Caco-2 (cell line): ENCODE measurements around the gene MAP3K7CL. TPM values are rescaled to one million over a fixed set of nuclear protein-coding genes. Genes with fewer than 3 reads are reported as not detected.

Experiments used
- BruUV-seq: library from RNA; stranded (reverse); fragments of 400-500 nt; replicated peaks from 2 replicates; lab custom pipeline; 2021; lab: Mats Ljungman, UMichigan
- CTCF ChIA-PET: fragments of 300-600 bp; sonication (Branson Sonifier 250); formaldehyde crosslinking; loops from one replicate; lab custom pipeline; 2022; ENCODE audit warnings: antibody characterized with exemption; lab: Charles Lee
- POLR2A ChIA-PET: fragments of 300-600 bp; sonication (Branson Sonifier 250); formaldehyde crosslinking; loops from one replicate; lab custom pipeline; 2022; ENCODE audit warnings: antibody characterized with exemption; lab: Charles Lee
- DNase-seq, 2 experiments: peaks; one replicate each; pipeline versions ENCODE4 v3.0.0 to v3.0.0-alpha.2; 2020 to 2022
- H3K27me3 ChIP-seq: replicated peaks from 2 replicates; pipeline ENCODE4 v1.6.0; 2011; ENCODE audit warnings: low read length; ENCODE audit not compliant: control insufficient read depth, insufficient read depth
- H3K36me3 ChIP-seq: 2 replicates; pipeline ENCODE4 v1.5.1; 2011; ENCODE audit warnings: low read length; ENCODE audit not compliant: control insufficient read depth, insufficient read depth
- H3K4me1 ChIP-seq: fragments of 250-450 bp; sonication (Bioruptor Pico); 2 replicates; pipeline ENCODE4 v1.5.1; 2020; ENCODE audit warnings: mild to moderate bottlenecking
- H3K4me3 ChIP-seq: 2 replicates; pipeline ENCODE4 v1.5.1; 2011; ENCODE audit warnings: low read depth, mild to moderate bottlenecking, control low read depth, low read length
- H3K9me3 ChIP-seq: fragments of 250-450 bp; sonication (Bioruptor Pico); 2 replicates; pipeline ENCODE4 v1.5.1; 2020; ENCODE audit warnings: mild to moderate bottlenecking, moderate library complexity
- H3K27ac Mint-ChIP-seq: one replicate; pipeline ENCODE4 v1.8.0; 2022; ENCODE audit warnings: mixed read lengths; ENCODE audit not compliant: unreplicated experiment
- H3K27me3 Mint-ChIP-seq: one replicate; pipeline ENCODE4 v1.8.0; 2022; ENCODE audit warnings: mixed read lengths; ENCODE audit not compliant: insufficient read depth, unreplicated experiment
- H3K36me3 Mint-ChIP-seq: one replicate; pipeline ENCODE4 v1.8.0; 2022; ENCODE audit warnings: mild to moderate bottlenecking, mixed read lengths; ENCODE audit not compliant: insufficient read depth, unreplicated experiment
- H3K4me1 Mint-ChIP-seq: one replicate; pipeline ENCODE4 v1.8.0; 2022; ENCODE audit warnings: low read depth, mixed read lengths; ENCODE audit not compliant: unreplicated experiment
- H3K4me3 Mint-ChIP-seq: one replicate; pipeline ENCODE4 v1.8.0; 2022; ENCODE audit warnings: mild to moderate bottlenecking, moderate library complexity, mixed read lengths; ENCODE audit not compliant: unreplicated experiment
- H3K9me3 Mint-ChIP-seq: one replicate; pipeline ENCODE4 v1.8.0; 2022; ENCODE audit warnings: mixed read lengths; ENCODE audit not compliant: unreplicated experiment
- CTCF ChIP-seq, 2 experiments: fragments of 200-600 bp in 1 of 2; IDR thresholded peaks; 1 replicate in 1 of 2; 2 replicates in 1 of 2; pipeline versions ENCODE4 v1.5.1 to v1.8.0; 2011 to 2022; ENCODE audit warnings: antibody characterized with exemption in 1 of 2, control low read depth in 1 of 2, inconsistent platforms in 1 of 2, low read depth in 1 of 2, low read length in 1 of 2, mild to moderate bottlenecking in 1 of 2, moderate library complexity in 1 of 2; ENCODE audit not compliant: insufficient read depth in 1 of 2, severe bottlenecking in 1 of 2, unreplicated experiment in 1 of 2
- intact Hi-C: fragments of 100-400 bp; cut with micrococcal nuclease; formaldehyde crosslinking; loops from one replicate; pipeline ENCODE4 v1.10.0; 2022; ENCODE audit not compliant: unreplicated experiment
- total RNA-seq: library from RNA; stranded (reverse); gene quantifications from 2 replicates; pipeline ENCODE4 v1.2.3, GENCODE V29; 2022

Gene MAP3K7CL
- total RNA-seq, 1 experiment from 2014 or later: 8.2 TPM

- no peaks in the 10 kb centered on the region for H3K36me3 ChIP-seq
- H3K27me3 ChIP-seq: no peaks in the 10 kb centered on the region
- no peaks in the 10 kb centered on the region for H3K9me3 ChIP-seq
- intact Hi-C loops: no loop called here
- POLR2A ChIA-PET: no interaction called here
- DNase-seq: no peak
- H3K4me1 ChIP-seq: no peaks in the 10 kb centered on the region
- Mint-ChIP-seq H3K4me1 (no peaks in the 10 kb centered on the region), H3K9me3 (no peaks in the 10 kb centered on the region), H3K36me3 (no peaks in the 10 kb centered on the region), H3K27ac (no peak overlapping the region), H3K4me3 (no peak overlapping the region), H3K27me3 (no peaks in the 10 kb centered on the region)
- BruUV-seq: no TSS peak
- H3K4me3 ChIP-seq: no peak overlapping the region
- CTCF ChIA-PET: no interaction called here
- TF ChIP-seq CTCF (IDR thresholded peaks at IDR 0.05; ENCODE audit: insufficient read depth in 1 of 2, low read depth in 1 of 2, low read length in 1 of 2, severe bottlenecking in 1 of 2, unreplicated experiment in 1 of 2): no peak
Observed at GRCh38 chr21:29145354-29145782, 14.9 kb downstream of the MAP3K7CL start.

GRCh38 chr21:29145852-29146453 is 15.5 kb downstream of the MAP3K7CL start:
- Histone ChIP-seq H3K36me3 (no peaks in the 10 kb centered on the region), H3K4me1 (no peaks in the 10 kb centered on the region), H3K27me3 (no peaks in the 10 kb centered on the region), H3K9me3 (no peaks in the 10 kb centered on the region), H3K4me3 (no peak overlapping the region)
- TF ChIP-seq CTCF (IDR thresholded peaks at IDR 0.05; ENCODE audit: insufficient read depth in 1 of 2, low read depth in 1 of 2, low read length in 1 of 2, severe bottlenecking in 1 of 2, unreplicated experiment in 1 of 2): no peak
- intact Hi-C loops: no loop called here
- no TSS peak for BruUV-seq
- POLR2A ChIA-PET: no interaction called here
- Mint-ChIP-seq H3K9me3 (no peaks in the 10 kb centered on the region), H3K4me3 (no peak overlapping the region), H3K4me1 (no peaks in the 10 kb centered on the region), H3K27me3 (no peaks in the 10 kb centered on the region), H3K36me3 (no peaks in the 10 kb centered on the region), H3K27ac (no peak overlapping the region)
- CTCF ChIA-PET: no interaction called here
- no peak for DNase-seq

- Mint-ChIP-seq H3K9me3 (no peaks in the 10 kb centered on the region), H3K4me3 (no peak overlapping the region), H3K27ac (no peak overlapping the region), H3K36me3 (no peaks in the 10 kb centered on the region), H3K27me3 (no peaks in the 10 kb centered on the region), H3K4me1 (no peaks in the 10 kb centered on the region)
- CTCF ChIA-PET: no interaction called here
- TF ChIP-seq CTCF (IDR thresholded peaks at IDR 0.05; ENCODE audit: insufficient read depth in 1 of 2, low read depth in 1 of 2, low read length in 1 of 2, severe bottlenecking in 1 of 2, unreplicated experiment in 1 of 2): no peak
- Histone ChIP-seq H3K36me3 (no peaks in the 10 kb centered on the region), H3K27me3 (no peaks in the 10 kb centered on the region), H3K4me3 (no peak overlapping the region), H3K4me1 (no peaks in the 10 kb centered on the region), H3K9me3 (no peaks in the 10 kb centered on the region)
- no peak for DNase-seq
- intact Hi-C loops: no loop called here
- POLR2A ChIA-PET: no interaction called here
- no TSS peak for BruUV-seq
Observed at GRCh38 chr21:29146726-29147125, 16.3 kb downstream of the MAP3K7CL start.
